A549 treated with ZK216348 at 1 μM for 4 hours (cell line): Measurements from ENCODE around the gene CMPK2. TPM values are rescaled to one million over a fixed set of nuclear protein-coding genes. Genes with fewer than 3 reads are reported as not detected.

Experiments used
- total RNA-seq: library from RNA; stranded (reverse); fragments of 200-300 nt; extraction: Qiagen RNA extraction; gene quantifications from 5 replicates; pipeline ENCODE4 v1.2.3, GENCODE V29; 2022; ENCODE audit warnings: low read depth

CMPK2 gene
- total RNA-seq: 0.54 to 1.6 TPM (median 1.2 TPM) in 5 replicates

GRCh38 chr2:6865346-6866274 is at the start of gene CMPK2:
Gene CMPK2 (minus strand): TSS chr2:6865907. CDS start chr2:6865696, 211 bp downstream.

DNA sequence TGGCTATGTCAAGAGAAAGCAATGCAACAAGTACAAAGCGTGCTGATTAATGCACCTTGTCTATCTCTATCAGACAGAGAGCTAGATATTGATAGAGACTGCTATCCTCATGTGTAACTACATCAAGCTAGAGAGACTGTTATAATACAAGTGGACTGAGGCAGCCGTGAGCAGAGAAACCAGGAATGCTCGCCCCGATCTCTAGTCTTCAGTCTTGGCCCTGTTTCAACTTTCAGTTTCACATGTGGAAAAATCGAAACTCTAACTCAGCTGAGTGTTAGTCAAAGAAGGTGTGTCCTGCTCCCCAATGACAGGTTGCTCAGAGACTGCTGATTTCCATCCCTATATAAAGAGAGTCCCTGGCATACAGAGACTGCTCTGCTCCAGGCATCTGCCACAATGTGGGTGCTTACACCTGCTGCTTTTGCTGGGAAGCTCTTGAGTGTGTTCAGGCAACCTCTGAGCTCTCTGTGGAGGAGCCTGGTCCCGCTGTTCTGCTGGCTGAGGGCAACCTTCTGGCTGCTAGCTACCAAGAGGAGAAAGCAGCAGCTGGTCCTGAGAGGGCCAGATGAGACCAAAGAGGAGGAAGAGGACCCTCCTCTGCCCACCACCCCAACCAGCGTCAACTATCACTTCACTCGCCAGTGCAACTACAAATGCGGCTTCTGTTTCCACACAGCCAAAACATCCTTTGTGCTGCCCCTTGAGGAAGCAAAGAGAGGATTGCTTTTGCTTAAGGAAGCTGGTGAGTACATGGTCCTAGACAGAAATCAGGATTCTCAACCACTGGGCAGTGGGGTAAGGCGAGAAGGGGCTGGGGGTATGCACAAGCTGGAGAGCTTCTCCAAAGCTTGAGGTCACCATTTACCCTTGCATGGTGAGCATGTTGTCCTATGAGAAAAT is 11.9 kb upstream of the CMPK2 start, which contains the start of gene RSAD2:
Gene RSAD2 (plus strand): TSS at position 376 of the 903 bp plus-strand sequence. CDS start 24 bp downstream, at position 400.

Other genes with a start within 250 kb of the CMPK2 start
- 0.17 to 0.49 TPM (median 0.21 TPM) in 5 replicates for gene RSAD2, start 11.9 kb upstream of the CMPK2 start, total RNA-seq
- 5.3 to 8.9 TPM (median 7.4 TPM) in 5 replicates for gene RNF144A, start 51.5 kb upstream of the CMPK2 start, total RNA-seq